ENCODE measurements around the gene CISTR. TPM values are rescaled to one million over a fixed set of nuclear protein-coding genes. Genes with fewer than 3 reads are reported as not detected.

Gene CISTR
- total and polyA plus RNA-seq, 2 experiments from 2014 or later: not detected

DNA sequence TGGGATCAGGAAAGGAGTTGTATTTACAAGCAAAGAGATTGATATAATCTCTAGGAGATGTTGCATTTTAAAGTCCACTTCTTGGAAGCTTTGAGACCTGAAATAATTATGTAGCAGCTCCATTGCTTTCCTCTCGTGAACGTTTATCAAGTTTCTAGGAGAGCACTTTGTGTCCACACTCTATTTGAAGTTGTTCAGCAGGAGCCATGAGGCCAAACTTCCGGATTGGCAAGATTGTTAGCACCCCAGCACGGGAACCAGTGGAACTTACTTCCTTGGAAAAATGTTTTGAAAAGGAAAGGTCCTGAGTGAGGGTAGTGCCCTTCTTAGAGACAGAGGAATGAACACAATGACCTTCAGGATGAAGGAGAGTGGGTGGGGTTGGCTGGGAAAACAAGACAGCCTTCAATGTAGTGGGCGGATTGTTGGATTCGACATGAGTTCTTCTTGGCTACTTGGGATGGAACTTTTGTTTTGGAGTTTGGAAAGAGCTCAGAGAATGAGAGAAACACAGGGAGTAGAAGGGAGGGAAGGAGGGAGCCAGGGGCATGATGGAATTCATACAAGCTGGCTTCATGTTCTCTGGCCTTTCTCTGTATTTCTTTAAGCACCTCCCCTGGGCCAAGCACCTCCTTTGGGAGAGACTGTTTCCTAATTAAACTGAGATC lies 23.8 kb upstream of the CISTR start (continued):
- TF ChIP-seq, protein P1, sequence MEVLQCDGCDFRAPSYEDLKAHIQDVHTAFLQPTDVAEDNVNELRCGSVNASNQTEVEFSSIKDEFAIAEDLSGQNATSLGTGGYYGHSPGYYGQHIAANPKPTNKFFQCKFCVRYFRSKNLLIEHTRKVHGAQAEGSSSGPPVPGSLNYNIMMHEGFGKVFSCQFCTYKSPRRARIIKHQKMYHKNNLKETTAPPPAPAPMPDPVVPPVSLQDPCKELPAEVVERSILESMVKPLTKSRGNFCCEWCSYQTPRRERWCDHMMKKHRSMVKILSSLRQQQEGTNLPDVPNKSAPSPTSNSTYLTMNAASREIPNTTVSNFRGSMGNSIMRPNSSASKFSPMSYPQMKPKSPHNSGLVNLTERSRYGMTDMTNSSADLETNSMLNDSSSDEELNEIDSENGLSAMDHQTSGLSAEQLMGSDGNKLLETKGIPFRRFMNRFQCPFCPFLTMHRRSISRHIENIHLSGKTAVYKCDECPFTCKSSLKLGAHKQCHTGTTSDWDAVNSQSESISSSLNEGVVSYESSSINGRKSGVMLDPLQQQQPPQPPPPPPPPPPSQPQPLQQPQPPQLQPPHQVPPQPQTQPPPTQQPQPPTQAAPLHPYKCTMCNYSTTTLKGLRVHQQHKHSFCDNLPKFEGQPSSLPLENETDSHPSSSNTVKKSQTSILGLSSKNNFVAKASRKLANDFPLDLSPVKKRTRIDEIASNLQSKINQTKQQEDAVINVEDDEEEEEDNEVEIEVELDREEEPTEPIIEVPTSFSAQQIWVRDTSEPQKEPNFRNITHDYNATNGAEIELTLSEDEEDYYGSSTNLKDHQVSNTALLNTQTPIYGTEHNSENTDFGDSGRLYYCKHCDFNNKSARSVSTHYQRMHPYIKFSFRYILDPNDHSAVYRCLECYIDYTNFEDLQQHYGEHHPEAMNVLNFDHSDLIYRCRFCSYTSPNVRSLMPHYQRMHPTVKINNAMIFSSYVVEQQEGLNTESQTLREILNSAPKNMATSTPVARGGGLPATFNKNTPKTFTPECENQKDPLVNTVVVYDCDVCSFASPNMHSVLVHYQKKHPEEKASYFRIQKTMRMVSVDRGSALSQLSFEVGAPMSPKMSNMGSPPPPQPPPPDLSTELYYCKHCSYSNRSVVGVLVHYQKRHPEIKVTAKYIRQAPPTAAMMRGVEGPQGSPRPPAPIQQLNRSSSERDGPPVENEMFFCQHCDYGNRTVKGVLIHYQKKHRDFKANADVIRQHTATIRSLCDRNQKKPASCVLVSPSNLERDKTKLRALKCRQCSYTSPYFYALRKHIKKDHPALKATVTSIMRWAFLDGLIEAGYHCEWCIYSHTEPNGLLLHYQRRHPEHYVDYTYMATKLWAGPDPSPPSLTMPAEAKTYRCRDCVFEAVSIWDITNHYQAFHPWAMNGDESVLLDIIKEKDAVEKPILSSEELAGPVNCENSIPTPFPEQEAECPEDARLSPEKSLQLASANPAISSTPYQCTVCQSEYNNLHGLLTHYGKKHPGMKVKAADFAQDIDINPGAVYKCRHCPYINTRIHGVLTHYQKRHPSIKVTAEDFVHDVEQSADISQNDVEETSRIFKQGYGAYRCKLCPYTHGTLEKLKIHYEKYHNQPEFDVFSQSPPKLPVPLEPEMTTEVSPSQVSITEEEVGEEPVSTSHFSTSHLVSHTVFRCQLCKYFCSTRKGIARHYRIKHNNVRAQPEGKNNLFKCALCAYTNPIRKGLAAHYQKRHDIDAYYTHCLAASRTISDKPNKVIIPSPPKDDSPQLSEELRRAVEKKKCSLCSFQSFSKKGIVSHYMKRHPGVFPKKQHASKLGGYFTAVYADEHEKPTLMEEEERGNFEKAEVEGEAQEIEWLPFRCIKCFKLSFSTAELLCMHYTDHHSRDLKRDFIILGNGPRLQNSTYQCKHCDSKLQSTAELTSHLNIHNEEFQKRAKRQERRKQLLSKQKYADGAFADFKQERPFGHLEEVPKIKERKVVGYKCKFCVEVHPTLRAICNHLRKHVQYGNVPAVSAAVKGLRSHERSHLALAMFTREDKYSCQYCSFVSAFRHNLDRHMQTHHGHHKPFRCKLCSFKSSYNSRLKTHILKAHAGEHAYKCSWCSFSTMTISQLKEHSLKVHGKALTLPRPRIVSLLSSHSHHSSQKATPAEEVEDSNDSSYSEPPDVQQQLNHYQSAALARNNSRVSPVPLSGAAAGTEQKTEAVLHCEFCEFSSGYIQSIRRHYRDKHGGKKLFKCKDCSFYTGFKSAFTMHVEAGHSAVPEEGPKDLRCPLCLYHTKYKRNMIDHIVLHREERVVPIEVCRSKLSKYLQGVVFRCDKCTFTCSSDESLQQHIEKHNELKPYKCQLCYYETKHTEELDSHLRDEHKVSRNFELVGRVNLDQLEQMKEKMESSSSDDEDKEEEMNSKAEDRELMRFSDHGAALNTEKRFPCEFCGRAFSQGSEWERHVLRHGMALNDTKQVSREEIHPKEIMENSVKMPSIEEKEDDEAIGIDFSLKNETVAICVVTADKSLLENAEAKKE (CRISPR knock-in tag; IDR thresholded peaks at IDR 0.05): no peak
- TF ChIP-seq ZNF114 (CRISPR knock-in tag; IDR thresholded peaks at IDR 0.05): no peak
- TF ChIP-seq NANOG (IDR thresholded peaks at IDR 0.05; ENCODE audit: borderline replicate concordance): no peak
- TF ChIP-seq, protein P2, sequence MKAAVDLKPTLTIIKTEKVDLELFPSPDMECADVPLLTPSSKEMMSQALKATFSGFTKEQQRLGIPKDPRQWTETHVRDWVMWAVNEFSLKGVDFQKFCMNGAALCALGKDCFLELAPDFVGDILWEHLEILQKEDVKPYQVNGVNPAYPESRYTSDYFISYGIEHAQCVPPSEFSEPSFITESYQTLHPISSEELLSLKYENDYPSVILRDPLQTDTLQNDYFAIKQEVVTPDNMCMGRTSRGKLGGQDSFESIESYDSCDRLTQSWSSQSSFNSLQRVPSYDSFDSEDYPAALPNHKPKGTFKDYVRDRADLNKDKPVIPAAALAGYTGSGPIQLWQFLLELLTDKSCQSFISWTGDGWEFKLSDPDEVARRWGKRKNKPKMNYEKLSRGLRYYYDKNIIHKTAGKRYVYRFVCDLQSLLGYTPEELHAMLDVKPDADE (IDR thresholded peaks at IDR 0.05): no peak
- TF ChIP-seq EZH2 (IDR thresholded peaks at IDR 0.05; ENCODE audit: low read depth, unreplicated experiment): no peak
- TF ChIP-seq POLR2AphosphoS5 (IDR thresholded peaks at IDR 0.05; ENCODE audit: low read depth): no peak
- no peak for TF ChIP-seq EZH2phosphoT487 (IDR thresholded peaks at IDR 0.05; ENCODE audit: unreplicated experiment)
- no peak for TF ChIP-seq ZNF331 (CRISPR knock-in tag; IDR thresholded peaks at IDR 0.05; ENCODE audit: low read depth)

DNA sequence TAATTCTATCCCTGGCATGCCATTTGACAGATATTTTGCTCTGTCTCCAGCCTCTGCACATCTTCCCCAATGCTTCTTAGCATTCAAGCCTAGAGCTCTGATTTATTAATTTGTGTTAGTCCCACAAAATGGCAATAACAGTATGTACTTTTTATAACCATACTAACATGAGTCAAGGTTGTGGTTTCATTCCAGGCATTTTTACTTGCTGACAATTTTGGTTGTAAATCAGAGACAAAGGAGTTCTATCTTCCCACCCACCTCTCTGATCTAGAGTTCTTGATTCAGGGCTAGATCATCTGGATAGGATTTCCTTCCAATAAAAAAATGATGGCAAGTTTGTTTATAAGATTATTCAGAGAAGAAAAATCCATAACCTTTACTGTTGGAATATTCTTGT lies 18.5 kb upstream of the CISTR start:
- TF ChIP-seq JUNB (IDR thresholded peaks at IDR 0.05; ENCODE audit: unreplicated experiment) (no peak), ZNF114 (CRISPR knock-in tag; IDR thresholded peaks at IDR 0.05) (no peak), ZNF331 (CRISPR knock-in tag; IDR thresholded peaks at IDR 0.05; ENCODE audit: low read depth) (no peak), EZH2 (IDR thresholded peaks at IDR 0.05; ENCODE audit: low read depth, unreplicated experiment) (no peak), NANOG (IDR thresholded peaks at IDR 0.05; ENCODE audit: borderline replicate concordance) (no peak), POLR2AphosphoS5 (IDR thresholded peaks at IDR 0.05; ENCODE audit: low read depth) (no peak)
- TF ChIP-seq, protein P3, sequence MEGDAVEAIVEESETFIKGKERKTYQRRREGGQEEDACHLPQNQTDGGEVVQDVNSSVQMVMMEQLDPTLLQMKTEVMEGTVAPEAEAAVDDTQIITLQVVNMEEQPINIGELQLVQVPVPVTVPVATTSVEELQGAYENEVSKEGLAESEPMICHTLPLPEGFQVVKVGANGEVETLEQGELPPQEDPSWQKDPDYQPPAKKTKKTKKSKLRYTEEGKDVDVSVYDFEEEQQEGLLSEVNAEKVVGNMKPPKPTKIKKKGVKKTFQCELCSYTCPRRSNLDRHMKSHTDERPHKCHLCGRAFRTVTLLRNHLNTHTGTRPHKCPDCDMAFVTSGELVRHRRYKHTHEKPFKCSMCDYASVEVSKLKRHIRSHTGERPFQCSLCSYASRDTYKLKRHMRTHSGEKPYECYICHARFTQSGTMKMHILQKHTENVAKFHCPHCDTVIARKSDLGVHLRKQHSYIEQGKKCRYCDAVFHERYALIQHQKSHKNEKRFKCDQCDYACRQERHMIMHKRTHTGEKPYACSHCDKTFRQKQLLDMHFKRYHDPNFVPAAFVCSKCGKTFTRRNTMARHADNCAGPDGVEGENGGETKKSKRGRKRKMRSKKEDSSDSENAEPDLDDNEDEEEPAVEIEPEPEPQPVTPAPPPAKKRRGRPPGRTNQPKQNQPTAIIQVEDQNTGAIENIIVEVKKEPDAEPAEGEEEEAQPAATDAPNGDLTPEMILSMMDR (conservative IDR thresholded peaks at IDR 0.05; ENCODE audit: low read depth in 2 of 2): no peak
- TF ChIP-seq, protein P2 (IDR thresholded peaks at IDR 0.05): no peak
- H3K4me2 ChIP-seq: no peak overlapping the region

More for the DNA sequence above, 18.5 kb upstream of the CISTR start:
- no peaks in the 10 kb centered on the region; the same call in 1 of the 2 replicates for H4K20me1 ChIP-seq (replicated peaks; ENCODE audit: insufficient read depth)
- H3K27ac ChIP-seq (ENCODE audit: low read depth): no peak overlapping the region
- H3F3A ChIP-seq (replicated peaks; ENCODE audit: low read depth): no peaks in the 10 kb centered on the region
- no peaks in the 10 kb centered on the region for H3K4me1 ChIP-seq (ENCODE audit: insufficient read depth)
- Mint-ChIP-seq H3K36me3 (ENCODE audit: low read depth) (no peaks in the 10 kb centered on the region), H3K27ac (no peak overlapping the region), H3K4me1 (no peaks in the 10 kb centered on the region), H3K4me3 (no peak overlapping the region), H3K9me3 (no peaks in the 10 kb centered on the region), H3K27me3 (ENCODE audit: insufficient read depth, low read depth, poor library complexity) (peaks cover 16% of the 10 kb centered on the region)
- ATAC-seq (no peak), DNase-seq (ENCODE audit: low spot score) (no peak)
- H2AFZ ChIP-seq: no peak overlapping the region
- no peaks in the 10 kb centered on the region for H3K36me3 ChIP-seq (ENCODE audit: insufficient read depth)
- no peak overlapping the region for H3K4me3 ChIP-seq
- H3K79me2 ChIP-seq (replicated peaks; ENCODE audit: insufficient read depth): no peaks in the 10 kb centered on the region
- H3K27me3 ChIP-seq (ENCODE audit: insufficient read depth): peaks cover 48% of the 10 kb centered on the region
- 0 out of 2 replicates have a peak, but pooled peaks cover under 1% of the 10 kb centered on the region for H3K9me2 ChIP-seq (ENCODE audit: insufficient read depth)

All from GM23338 (cell line).